CD4-positive, alpha-beta memory T cell (primary cell): ENCODE results near the gene CACNG1. TPM values are rescaled to one million over a fixed set of nuclear protein-coding genes. Genes with fewer than 3 reads are reported as not detected.

Experiments
- CTCF ChIA-PET: fragments of 350-600 bp; sonication (Branson Sonifier 250); formaldehyde crosslinking; loops from one replicate; lab custom pipeline; 2021; ENCODE audit warnings: inconsistent platforms; ENCODE audit not compliant: partially characterized antibody; lab: Charles Lee
- POLR2A ChIA-PET: fragments of 350-600 bp; sonication (Branson Sonifier 250); formaldehyde crosslinking; loops from one replicate; lab custom pipeline; 2021; ENCODE audit not compliant: partially characterized antibody; lab: Charles Lee
- DNase-seq, 5 donors: peaks; one replicate each; pipeline versions ENCODE4 v3.0.0 to v3.0.0-alpha.2; 2020 to 2022; ENCODE audit warnings: mixed read lengths in 1 of 5
- H3K27ac ChIP-seq: one replicate; pipeline ENCODE4 v1.7.0; 2013; ENCODE audit warnings: low read depth, low read length
- H3K27me3 ChIP-seq: 2 replicates; pipeline ENCODE4 v1.7.0; 2013; ENCODE audit warnings: mild to moderate bottlenecking, low read length, moderate library complexity; ENCODE audit not compliant: insufficient read depth
- H3K36me3 ChIP-seq: 2 replicates; pipeline ENCODE4 v1.7.0; 2013; ENCODE audit warnings: mild to moderate bottlenecking, low read length, moderate library complexity; ENCODE audit not compliant: insufficient read depth
- H3K4me1 ChIP-seq: 2 replicates; pipeline ENCODE4 v1.7.0; 2013; ENCODE audit warnings: mild to moderate bottlenecking, low read length, moderate library complexity; ENCODE audit not compliant: insufficient read depth
- H3K4me3 ChIP-seq, 2 donors: one replicate each; pipeline ENCODE4 v1.7.0; 2013; ENCODE audit warnings: low read length in 2 of 2, mild to moderate bottlenecking in 1 of 2
- H3K9me3 ChIP-seq, 2 donors: one replicate each; pipeline ENCODE4 v1.7.0; 2013; ENCODE audit warnings: low read length in 2 of 2, control low read depth in 1 of 2; ENCODE audit not compliant: control insufficient read depth in 1 of 2
- H3K27ac Mint-ChIP-seq, 7 donors: one replicate each; pipeline ENCODE4 v1.8.0; 2020 to 2021; ENCODE audit warnings: mixed read lengths in 7 of 7, mild to moderate bottlenecking in 6 of 7, inconsistent platforms in 3 of 7, moderate library complexity in 3 of 7
- H3K27me3 Mint-ChIP-seq, 2 donors: one replicate each; pipeline ENCODE4 v1.8.0; 2020 to 2021; ENCODE audit warnings: mixed read lengths in 2 of 2
- H3K36me3 Mint-ChIP-seq, 2 donors: one replicate each; pipeline ENCODE4 v1.8.0; 2020 to 2021; ENCODE audit warnings: mixed read lengths in 2 of 2, inconsistent platforms in 1 of 2, mild to moderate bottlenecking in 1 of 2
- H3K4me1 Mint-ChIP-seq, 4 donors: one replicate each; pipeline ENCODE4 v1.8.0; 2020 to 2021; ENCODE audit warnings: mixed read lengths in 4 of 4, mild to moderate bottlenecking in 1 of 4
- H3K4me3 Mint-ChIP-seq, 8 donors: one replicate each; pipeline ENCODE4 v1.8.0; 2020 to 2021; ENCODE audit warnings: mixed read lengths in 8 of 8, mild to moderate bottlenecking in 7 of 8, moderate library complexity in 6 of 8, inconsistent platforms in 3 of 8
- H3K9me3 Mint-ChIP-seq, 8 donors: one replicate each; pipeline ENCODE4 v1.8.0; 2020 to 2021; ENCODE audit warnings: mixed read lengths in 8 of 8, mild to moderate bottlenecking in 5 of 8, inconsistent platforms in 3 of 8, moderate library complexity in 1 of 8
- intact Hi-C: fragments of 100-400 bp; cut with micrococcal nuclease; formaldehyde crosslinking; loops from one replicate; pipeline ENCODE4 v1.15.1; 2023
- polyA plus RNA-seq, 2 donors: library from polyadenylated mRNA; unstranded; fragments of 300-500 nt; fragmentation: Illumina TruSeq; gene quantifications; one replicate each; pipeline ENCODE4 v1.2.3, GENCODE V29; 2021
- total RNA-seq, 2 experiments: library from RNA; stranded (reverse); gene quantifications; one replicate each; pipeline ENCODE4 v1.2.3, GENCODE V29; 2021

Gene CACNG1
- total and polyA plus RNA-seq, 4 experiments from 2014 or later = not detected

DNA sequence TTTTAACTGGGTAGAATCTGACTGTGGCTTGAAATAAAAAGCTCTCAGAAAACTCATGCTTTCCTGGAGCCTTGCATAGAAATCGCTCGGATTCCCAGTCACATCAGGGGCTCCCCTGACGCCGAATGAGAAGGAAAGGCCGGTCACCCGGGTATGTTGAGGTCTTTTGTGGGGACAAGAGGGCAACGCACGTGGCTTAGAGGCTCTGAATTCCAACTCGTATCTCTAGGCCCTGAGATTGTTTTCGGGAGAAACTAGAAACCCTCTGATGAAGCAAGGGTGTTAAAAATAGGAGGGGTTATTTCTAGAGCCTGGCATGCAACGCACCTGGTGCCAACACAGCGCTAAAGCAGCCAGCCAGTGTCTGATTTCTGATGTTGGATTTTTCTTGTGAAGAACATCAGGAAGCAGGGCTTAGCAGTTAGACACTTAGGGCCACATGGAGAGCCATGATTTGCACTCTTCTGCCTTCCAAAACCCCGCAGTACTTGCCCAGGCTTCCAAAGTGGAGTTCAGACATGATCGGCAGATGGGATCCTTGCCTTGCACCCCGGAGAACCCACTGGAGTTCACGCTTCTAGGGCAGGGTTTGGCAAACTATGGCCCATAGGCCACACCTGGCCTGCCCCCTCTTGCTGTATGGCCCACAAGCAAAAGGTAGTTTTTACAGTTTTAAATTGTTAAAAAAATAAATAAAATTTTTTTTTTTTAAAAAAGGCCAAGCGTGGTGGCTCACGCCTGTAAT lies 12.6 kb downstream of the CACNG1 start:
- Histone ChIP-seq H3K36me3 (no peaks in the 10 kb centered on the region), H3K27ac (no peak overlapping the region), H3K27me3 (no peaks in the 10 kb centered on the region), H3K9me3 (no peaks in the 10 kb centered on the region), H3K4me3 (no peak overlapping the region), H3K4me1 (no peaks in the 10 kb centered on the region)
- Mint-ChIP-seq H3K27ac (no peak overlapping the region), H3K9me3 (no peaks in the 10 kb centered on the region), H3K4me3 (no peak overlapping the region), H3K27me3 (no peaks in the 10 kb centered on the region), H3K4me1 (no peaks in the 10 kb centered on the region), H3K36me3 (peaks cover 0 to 10% of the 10 kb centered on the region in 2 donors)
- POLR2A ChIA-PET = no interaction called here
- CTCF ChIA-PET = no interaction called here
- DNase-seq = no peak
- intact Hi-C loops = no loop called here

DNA sequence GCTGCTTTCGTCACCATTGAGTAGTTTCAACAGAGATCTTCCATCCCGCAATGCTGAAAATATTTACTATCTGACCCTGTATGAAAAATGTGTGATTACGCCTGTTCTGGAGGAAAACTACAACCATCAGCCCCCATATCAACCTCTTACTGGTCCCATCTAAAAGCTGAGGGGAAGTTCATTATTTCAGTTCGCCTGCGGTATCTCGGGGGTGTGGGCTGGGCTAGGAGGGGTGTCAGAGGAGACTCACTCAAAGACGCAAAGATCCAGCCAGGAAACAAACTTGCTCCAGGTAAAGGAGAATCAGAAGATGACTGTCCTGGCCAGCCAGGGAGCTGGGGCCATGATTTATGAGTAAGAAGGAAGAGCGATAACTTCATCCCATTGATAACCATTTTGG lies 13.7 kb downstream of the CACNG1 start:
- no peak overlapping the region for H3K27ac ChIP-seq
- H3K9me3 ChIP-seq = no peaks in the 10 kb centered on the region
- intact Hi-C loops = no loop called here
- Mint-ChIP-seq H3K4me3 (no peak overlapping the region), H3K36me3 (peaks cover 1 to 11% of the 10 kb centered on the region in 2 donors), H3K9me3 (no peaks in the 10 kb centered on the region), H3K4me1 (no peaks in the 10 kb centered on the region), H3K27ac (no peak overlapping the region), H3K27me3 (no peaks in the 10 kb centered on the region)
- H3K27me3 ChIP-seq = no peaks in the 10 kb centered on the region
- no peaks in the 10 kb centered on the region for H3K36me3 ChIP-seq
- ChIA-PET POLR2A (no interaction called here), CTCF (no interaction called here)
- no peaks in the 10 kb centered on the region for H3K4me1 ChIP-seq
- no peak overlapping the region for H3K4me3 ChIP-seq
- DNase-seq = no peak

DNA sequence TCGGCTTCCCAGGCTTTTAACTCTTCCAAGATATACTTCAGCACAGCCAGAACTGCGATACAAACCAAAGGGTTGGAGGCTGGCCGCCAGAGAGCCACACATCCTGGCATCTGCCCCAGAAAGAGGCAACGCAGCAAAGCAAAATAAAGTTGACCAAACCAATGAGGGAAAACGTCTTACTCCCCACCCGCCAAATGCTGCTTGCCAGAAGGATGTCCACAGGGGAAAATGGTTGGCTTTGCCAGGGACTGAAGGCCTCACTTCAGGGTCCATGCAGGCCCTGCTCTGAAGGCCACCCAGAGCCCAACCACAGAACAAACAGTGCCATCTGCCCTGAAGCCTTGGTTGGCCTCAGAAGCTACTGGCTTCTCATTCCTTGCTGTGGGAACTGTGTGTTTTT lies 15.0 kb downstream of the CACNG1 start:
- H3K4me3 ChIP-seq = no peak overlapping the region
- intact Hi-C loops = no loop called here
- no peak overlapping the region for H3K27ac Mint-ChIP-seq
- peaks cover 3 to 16% of the 10 kb centered on the region in 2 donors for H3K36me3 Mint-ChIP-seq
- H3K9me3 Mint-ChIP-seq = no peaks in the 10 kb centered on the region
- POLR2A ChIA-PET = no interaction called here
- no peak for DNase-seq
- no peaks in the 10 kb centered on the region for H3K4me1 ChIP-seq
- H3K27ac ChIP-seq = no peak overlapping the region
- no peaks in the 10 kb centered on the region for H3K27me3 Mint-ChIP-seq
- H3K27me3 ChIP-seq = no peaks in the 10 kb centered on the region
- no peak overlapping the region for H3K4me3 Mint-ChIP-seq
- H3K36me3 ChIP-seq = no peaks in the 10 kb centered on the region
- no peaks in the 10 kb centered on the region for H3K4me1 Mint-ChIP-seq
- CTCF ChIA-PET = interaction anchor here (0.5 kb wide), 1 partner anchor 1517 kb away, joined by 3 read pairs; no protein-coding TSS in a partner anchor
- no peaks in the 10 kb centered on the region for H3K9me3 ChIP-seq

DNA sequence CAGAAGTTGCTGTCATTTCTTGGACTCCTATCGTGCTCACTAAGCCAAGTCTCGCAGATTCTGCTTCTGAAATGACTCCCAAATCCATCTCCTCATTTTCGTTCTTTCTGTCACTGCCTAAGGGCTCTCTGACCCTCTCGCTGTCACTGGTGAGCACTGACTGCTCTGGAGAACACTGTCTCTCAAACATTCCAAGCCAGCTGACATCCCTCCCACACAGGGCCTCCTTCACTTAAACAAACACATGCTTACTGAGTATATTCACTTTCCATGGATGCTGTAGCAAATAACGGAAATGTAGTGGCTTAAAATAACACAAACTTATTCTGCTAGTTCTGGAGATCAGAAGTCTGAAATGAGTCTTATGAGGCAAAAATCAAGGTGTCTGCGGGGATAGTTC lies 18.8 kb downstream of the CACNG1 start:
- intact Hi-C loops = no loop called here
- no peak for DNase-seq

DNA sequence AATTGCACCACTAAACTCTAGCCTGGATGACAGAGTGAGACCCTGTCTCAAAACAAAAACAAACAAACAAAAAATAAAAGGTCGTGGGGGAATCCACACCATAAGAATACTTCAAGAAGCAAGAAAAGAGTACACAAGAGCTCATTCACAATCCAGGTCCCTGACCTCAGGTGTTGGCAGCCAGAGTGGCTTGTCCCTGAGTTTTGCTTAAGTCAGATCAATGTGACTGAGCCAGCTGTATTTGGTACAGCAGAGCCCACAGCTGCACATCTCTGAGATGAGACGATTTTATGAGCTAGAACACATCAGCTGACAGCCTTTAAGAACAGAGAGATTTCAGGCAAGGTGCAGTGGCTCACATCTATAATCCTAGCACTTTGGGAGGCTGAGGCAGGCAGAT lies 22.4 kb downstream of the CACNG1 start:
- H3K4me1 Mint-ChIP-seq = no peaks in the 10 kb centered on the region
- no peaks in the 10 kb centered on the region for H3K4me1 ChIP-seq
- no peaks in the 10 kb centered on the region for H3K27me3 ChIP-seq
- ChIA-PET CTCF (interaction anchor here (0.8 kb wide), 1 partner anchor 206 kb away, joined by 5 read pairs; no protein-coding TSS in a partner anchor), POLR2A (no interaction called here)
- H3K4me3 Mint-ChIP-seq = no peak overlapping the region
- H3K9me3 ChIP-seq = no peaks in the 10 kb centered on the region
- no peaks in the 10 kb centered on the region for H3K9me3 Mint-ChIP-seq
- intact Hi-C loops = no loop called here
- H3K36me3 Mint-ChIP-seq = peaks cover 11 to 13% of the 10 kb centered on the region in 2 donors
- no peak overlapping the region for H3K27ac ChIP-seq
- H3K4me3 ChIP-seq = no peak overlapping the region
- no peaks in the 10 kb centered on the region for H3K27me3 Mint-ChIP-seq
- no peaks in the 10 kb centered on the region for H3K36me3 ChIP-seq
- DNase-seq = no peak
- H3K27ac Mint-ChIP-seq = peak overlapping the region in 1 of 7 donors; percentile 63

More for the DNA sequence above, 18.8 kb downstream of the CACNG1 start:
- H3K4me3 ChIP-seq = no peak overlapping the region
- Mint-ChIP-seq H3K4me1 (no peaks in the 10 kb centered on the region), H3K9me3 (no peaks in the 10 kb centered on the region), H3K4me3 (no peak overlapping the region), H3K27ac (no peak overlapping the region), H3K27me3 (no peaks in the 10 kb centered on the region), H3K36me3 (peaks cover 3 to 20% of the 10 kb centered on the region in 2 donors)
- no peaks in the 10 kb centered on the region for H3K4me1 ChIP-seq
- no peaks in the 10 kb centered on the region for H3K27me3 ChIP-seq
- no peaks in the 10 kb centered on the region for H3K36me3 ChIP-seq
- ChIA-PET POLR2A (no interaction called here), CTCF (no interaction called here)
- H3K27ac ChIP-seq = no peak overlapping the region
- no peaks in the 10 kb centered on the region for H3K9me3 ChIP-seq

DNA sequence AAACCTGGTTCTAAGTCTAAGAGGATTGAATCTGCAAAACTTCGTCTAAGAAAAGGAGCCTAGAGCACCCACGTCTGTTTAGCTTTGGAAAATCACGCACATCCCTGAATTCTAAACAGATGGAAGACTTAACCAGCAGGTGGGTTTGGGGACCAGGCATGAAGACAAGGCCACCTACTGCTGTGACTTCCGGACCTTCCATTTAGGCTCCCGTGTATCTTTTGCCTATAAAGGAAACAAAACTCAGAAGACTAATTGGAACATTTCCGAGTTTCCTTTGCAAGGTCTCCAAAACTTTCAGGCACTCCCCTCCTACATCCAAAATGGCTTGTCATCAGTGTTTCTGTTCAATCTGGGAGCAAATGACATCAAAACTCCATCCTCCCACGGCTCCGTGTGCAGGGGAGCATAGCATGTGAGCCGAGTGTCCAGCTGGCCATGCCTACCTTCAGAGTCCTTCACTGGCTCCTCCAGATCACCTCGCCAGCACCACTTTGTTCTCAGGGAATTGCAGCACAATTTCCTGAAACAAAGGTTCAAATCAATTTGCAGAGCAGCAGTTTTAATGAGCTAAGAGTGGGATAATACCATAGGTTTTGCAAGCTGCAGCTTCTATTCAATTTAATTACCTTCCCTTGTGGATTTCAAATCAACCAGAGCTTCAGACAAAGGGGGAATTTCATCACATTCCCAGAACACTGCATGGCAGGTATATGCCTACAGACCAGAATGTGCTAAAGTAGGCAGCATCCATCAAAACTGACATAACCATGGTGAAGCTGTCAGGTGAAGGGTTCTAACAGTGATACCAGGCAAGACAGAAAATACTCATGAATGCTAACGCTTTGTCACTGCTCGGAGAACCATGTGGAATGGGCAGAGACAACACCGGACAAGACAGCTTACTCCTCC lies 23.5 kb downstream of the CACNG1 start:
- Mint-ChIP-seq H3K27ac (peak overlapping the region in 3 of 7 donors; percentile 1 to 74 (median 10)), H3K4me3 (no peak overlapping the region), H3K4me1 (no peaks in the 10 kb centered on the region), H3K27me3 (no peaks in the 10 kb centered on the region), H3K36me3 (peaks cover 12 to 15% of the 10 kb centered on the region in 2 donors), H3K9me3 (no peaks in the 10 kb centered on the region)
- H3K9me3 ChIP-seq = no peaks in the 10 kb centered on the region
- intact Hi-C loops = no loop called here
- ChIA-PET CTCF (interaction anchor here (1.3 to 2.0 kb wide), 2 partner anchors 10 to 15 kb away, joined by 3 to 6 read pairs; no protein-coding TSS in a partner anchor), POLR2A (interaction anchor here (1.6 kb wide), 1 partner anchor 14 kb away, joined by 5 read pairs; no protein-coding TSS in a partner anchor)
- no peak for DNase-seq
- no peak overlapping the region for H3K27ac ChIP-seq
- H3K4me3 ChIP-seq = no peak overlapping the region
- H3K4me1 ChIP-seq = no peaks in the 10 kb centered on the region
- H3K27me3 ChIP-seq = no peaks in the 10 kb centered on the region
- H3K36me3 ChIP-seq = no peaks in the 10 kb centered on the region

DNA sequence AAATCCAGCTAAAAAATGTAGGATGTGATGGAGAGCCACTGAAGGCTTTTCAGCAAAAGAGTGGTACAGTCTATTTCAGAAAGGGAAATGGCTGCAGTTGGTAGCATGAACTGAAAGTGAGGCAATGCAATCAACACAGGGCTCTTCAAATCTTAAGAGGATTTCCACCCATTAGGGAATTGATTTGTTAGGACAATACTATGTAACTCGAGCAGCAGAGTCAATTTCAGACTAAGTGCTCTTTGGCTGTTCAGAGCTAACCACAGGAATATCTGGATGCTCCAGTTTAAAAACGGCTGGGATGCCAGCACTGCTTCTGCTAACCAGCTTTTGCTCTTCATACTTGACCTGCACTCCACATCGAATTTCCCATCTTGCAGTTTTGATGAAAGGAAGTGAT lies 24.6 kb downstream of the CACNG1 start:
- Histone ChIP-seq H3K9me3 (no peaks in the 10 kb centered on the region), H3K4me3 (no peak overlapping the region), H3K27ac (no peak overlapping the region), H3K4me1 (no peaks in the 10 kb centered on the region), H3K36me3 (peaks cover 4% of the 10 kb centered on the region), H3K27me3 (no peaks in the 10 kb centered on the region)
- Mint-ChIP-seq H3K4me1 (peaks cover 0 to 2% (median 0%) of the 10 kb centered on the region in 4 donors), H3K27ac (peak overlapping the region in 1 of 7 donors; percentile 72), H3K27me3 (no peaks in the 10 kb centered on the region), H3K4me3 (no peak overlapping the region), H3K36me3 (peaks cover 18 to 19% of the 10 kb centered on the region in 2 donors), H3K9me3 (peaks cover 0 to 3% (median 0%) of the 10 kb centered on the region in 8 donors)
- POLR2A ChIA-PET = interaction anchor here (1.6 kb wide), 1 partner anchor 13 kb away, joined by 5 read pairs; no protein-coding TSS in a partner anchor
- DNase-seq = no peak
- intact Hi-C loops = no loop called here
- CTCF ChIA-PET = interaction anchor here (1.3 to 2.0 kb wide), 2 partner anchors 9 to 14 kb away, joined by 3 to 6 read pairs; no protein-coding TSS in a partner anchor
